Measurements from ENCODE around the gene NTNG1. TPM values are rescaled to one million over a fixed set of nuclear protein-coding genes. Genes with fewer than 3 reads are reported as not detected.

The NTNG1 gene
- total RNA-seq, 1 experiment from 2014 or later = 5.8 TPM

GRCh38 chr1:107142666-107143065 lies 1.8 kb downstream of the NTNG1 start:
- DNase-seq (ENCODE audit: low read depth) = no peak

- no peak for DNase-seq (ENCODE audit: low read depth)
Measured at GRCh38 chr1:107145637-107146036, 4.8 kb downstream of the NTNG1 start.

- DNase-seq (ENCODE audit: low read depth) = no peak
Measured at GRCh38 chr1:107147843-107148242, 7.0 kb downstream of the NTNG1 start.

GRCh38 chr1:107149946-107150345 lies 9.1 kb downstream of the NTNG1 start:
- no peak for DNase-seq (ENCODE audit: low read depth)

GRCh38 chr1:107151295-107151694 lies 10.5 kb downstream of the NTNG1 start:
- DNase-seq (ENCODE audit: low read depth) = no peak

- DNase-seq (ENCODE audit: low read depth) = no peak
Measured at GRCh38 chr1:107152395-107152794, 11.6 kb downstream of the NTNG1 start.

- peak; percentile 59 for DNase-seq (ENCODE audit: low read depth)
Measured at GRCh38 chr1:107153014-107153413, 12.2 kb downstream of the NTNG1 start.

GRCh38 chr1:107158496-107158895 lies 17.7 kb downstream of the NTNG1 start:
- DNase-seq (ENCODE audit: low read depth) = no peak

GRCh38 chr1:107158991-107159390 lies 18.2 kb downstream of the NTNG1 start:
- DNase-seq (ENCODE audit: low read depth) = no peak

- DNase-seq (ENCODE audit: low read depth) = no peak
Measured at GRCh38 chr1:107162745-107163144, 21.9 kb downstream of the NTNG1 start.

GRCh38 chr1:107164901-107165300 lies 24.1 kb downstream of the NTNG1 start:
- peak; percentile 21 for DNase-seq (ENCODE audit: low read depth)

GRCh38 chr1:107169615-107170014 lies 28.8 kb downstream of the NTNG1 start:
- no peak for DNase-seq (ENCODE audit: low read depth)

GRCh38 chr1:107171333-107171732 lies 30.5 kb downstream of the NTNG1 start:
- DNase-seq (ENCODE audit: low read depth) = peak; percentile 51

- peak; percentile 55 for DNase-seq (ENCODE audit: low read depth)
Measured at GRCh38 chr1:107172450-107173170, 31.8 kb downstream of the NTNG1 start.

- DNase-seq (ENCODE audit: low read depth) = no peak
Measured at GRCh38 chr1:107175102-107175909, 34.5 kb downstream of the NTNG1 start.

GRCh38 chr1:107181253-107181969 lies 40.6 kb downstream of the NTNG1 start:
- peak; percentile 43 for DNase-seq (ENCODE audit: low read depth)

GRCh38 chr1:107183011-107183410 lies 42.2 kb downstream of the NTNG1 start:
- peak; percentile 57 for DNase-seq (ENCODE audit: low read depth)

- peak; percentile 20 for DNase-seq (ENCODE audit: low read depth)
Measured at GRCh38 chr1:107184888-107185287, 44.0 kb downstream of the NTNG1 start.

GRCh38 chr1:107187399-107187798 lies 46.6 kb downstream of the NTNG1 start:
- no peak for DNase-seq (ENCODE audit: low read depth)

- no peak for DNase-seq (ENCODE audit: low read depth)
Measured at GRCh38 chr1:107188160-107188559, 47.3 kb downstream of the NTNG1 start.

GRCh38 chr1:107194380-107194779 lies 53.5 kb downstream of the NTNG1 start:
- DNase-seq (ENCODE audit: low read depth) = no peak

GRCh38 chr1:107195476-107195875 lies 54.6 kb downstream of the NTNG1 start:
- DNase-seq (ENCODE audit: low read depth) = no peak
